Measurements from ENCODE around the gene TOGARAM1.

DNA sequence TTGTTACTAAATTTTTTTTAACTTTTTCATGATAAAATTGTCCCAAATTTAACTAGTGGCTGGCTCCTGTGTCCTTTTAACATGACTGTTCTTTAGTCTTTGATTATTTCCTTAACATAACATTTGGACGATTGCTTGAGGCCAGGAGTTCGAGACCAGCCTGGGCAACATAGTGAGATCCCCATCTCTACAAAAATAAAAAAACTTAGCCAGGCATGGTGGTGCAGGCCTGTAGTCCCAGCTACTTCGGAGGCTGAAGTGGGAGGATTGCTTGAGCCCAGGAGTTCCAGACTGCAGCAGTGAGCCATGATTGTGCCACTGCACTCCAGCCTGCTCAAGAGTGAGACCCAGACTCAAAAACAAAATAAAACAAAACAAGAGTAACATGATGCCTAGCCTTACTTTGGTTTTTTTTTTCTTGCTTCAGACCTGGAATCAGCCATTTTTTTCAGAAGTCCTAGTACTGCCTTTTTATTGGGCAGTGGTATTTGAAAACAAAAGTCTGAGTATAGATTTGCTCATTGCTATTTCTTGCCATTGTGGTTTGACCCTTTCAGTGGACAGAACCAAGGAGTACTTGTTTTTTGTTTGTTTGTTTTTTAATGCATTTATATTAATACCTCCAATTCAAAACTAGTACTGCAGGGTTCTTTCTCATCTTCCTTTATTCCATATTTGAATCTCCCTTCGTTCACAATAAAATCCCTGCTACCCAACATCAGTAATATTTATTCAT, 4.8 kb downstream of the TOGARAM1 start:
- TF ChIP-seq, protein P1, sequence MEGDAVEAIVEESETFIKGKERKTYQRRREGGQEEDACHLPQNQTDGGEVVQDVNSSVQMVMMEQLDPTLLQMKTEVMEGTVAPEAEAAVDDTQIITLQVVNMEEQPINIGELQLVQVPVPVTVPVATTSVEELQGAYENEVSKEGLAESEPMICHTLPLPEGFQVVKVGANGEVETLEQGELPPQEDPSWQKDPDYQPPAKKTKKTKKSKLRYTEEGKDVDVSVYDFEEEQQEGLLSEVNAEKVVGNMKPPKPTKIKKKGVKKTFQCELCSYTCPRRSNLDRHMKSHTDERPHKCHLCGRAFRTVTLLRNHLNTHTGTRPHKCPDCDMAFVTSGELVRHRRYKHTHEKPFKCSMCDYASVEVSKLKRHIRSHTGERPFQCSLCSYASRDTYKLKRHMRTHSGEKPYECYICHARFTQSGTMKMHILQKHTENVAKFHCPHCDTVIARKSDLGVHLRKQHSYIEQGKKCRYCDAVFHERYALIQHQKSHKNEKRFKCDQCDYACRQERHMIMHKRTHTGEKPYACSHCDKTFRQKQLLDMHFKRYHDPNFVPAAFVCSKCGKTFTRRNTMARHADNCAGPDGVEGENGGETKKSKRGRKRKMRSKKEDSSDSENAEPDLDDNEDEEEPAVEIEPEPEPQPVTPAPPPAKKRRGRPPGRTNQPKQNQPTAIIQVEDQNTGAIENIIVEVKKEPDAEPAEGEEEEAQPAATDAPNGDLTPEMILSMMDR (IDR thresholded peaks at IDR 0.05; ENCODE audit: insufficient read depth, low read depth, low read length): no peak
- no peak for TF ChIP-seq EZH2 (IDR thresholded peaks at IDR 0.05; ENCODE audit: insufficient read depth, low read length)

Data from astrocyte (in vitro differentiated cells and primary cell).